Hepatocyte (in vitro differentiated cells): ENCODE results near the gene CBR3.

Experiments used
- EZH2 ChIP-seq: fragments of 200-600 bp; sonication (generic); IDR thresholded peaks from 2 replicates; pipeline ENCODE4 v1.6.1; 2016; ENCODE audit warnings: antibody characterized with exemption, mild to moderate bottlenecking, borderline replicate concordance
- EZH2phosphoT487 ChIP-seq: fragments of 200-600 bp; sonication (generic); IDR thresholded peaks from one replicate; pipeline ENCODE4 v1.6.1; 2018; ENCODE audit warnings: antibody characterized with exemption, mild to moderate bottlenecking, low read depth, moderate library complexity; ENCODE audit not compliant: unreplicated experiment, severe bottlenecking
- TF ChIP-seq, protein P1 (sequence below): fragments of 200-600 bp; sonication (generic); IDR thresholded peaks from 2 replicates; pipeline ENCODE4 v1.5.1; 2016; ENCODE audit warnings: antibody characterized with exemption, mild to moderate bottlenecking; ENCODE audit not compliant: poor library complexity

DNA sequence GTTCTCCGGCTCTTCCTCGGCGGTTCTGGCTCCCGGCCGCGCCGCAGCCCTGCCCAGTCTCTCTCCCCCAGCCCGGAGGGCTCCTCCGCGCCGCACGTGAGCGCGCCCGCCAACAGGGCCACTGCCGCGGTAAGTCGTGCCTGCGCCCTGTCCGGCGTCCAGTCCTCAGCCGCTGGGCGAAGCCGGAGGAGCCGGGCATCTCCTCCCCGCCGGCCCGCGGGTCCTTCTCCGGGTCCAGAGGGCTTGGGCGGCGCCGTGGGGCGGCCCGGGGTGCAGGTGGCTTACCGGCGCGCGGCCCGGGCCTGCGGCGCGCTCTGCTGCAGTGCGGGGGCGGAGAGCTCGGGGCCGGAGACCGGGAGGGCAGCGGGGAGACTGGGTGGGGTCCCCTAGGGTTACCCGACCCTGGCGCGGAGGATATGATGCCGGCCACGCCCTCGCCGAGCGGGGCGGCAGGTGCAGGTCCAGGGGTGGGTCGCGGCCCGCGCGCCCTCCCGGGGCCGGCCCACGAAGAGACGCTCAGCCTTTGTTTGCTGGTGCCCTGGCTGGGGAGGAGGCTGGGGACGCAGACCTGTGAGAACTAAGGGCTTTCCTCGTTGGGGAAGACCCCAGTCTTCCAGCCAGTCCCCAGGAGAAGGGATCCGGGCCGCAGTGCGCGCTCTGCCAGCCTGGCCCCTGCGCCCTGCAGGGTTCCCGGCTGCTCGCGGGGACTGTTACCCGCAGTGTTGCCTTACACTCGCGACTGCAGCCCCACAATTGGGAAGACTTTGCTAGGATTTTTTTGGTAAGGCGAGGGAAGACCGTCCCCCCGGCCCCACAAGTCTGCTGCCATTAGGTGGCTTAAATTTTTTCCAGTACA is 22.2 kb downstream of the CBR3 start, which contains the start of gene DOP1B:
- TF ChIP-seq, protein P1, sequence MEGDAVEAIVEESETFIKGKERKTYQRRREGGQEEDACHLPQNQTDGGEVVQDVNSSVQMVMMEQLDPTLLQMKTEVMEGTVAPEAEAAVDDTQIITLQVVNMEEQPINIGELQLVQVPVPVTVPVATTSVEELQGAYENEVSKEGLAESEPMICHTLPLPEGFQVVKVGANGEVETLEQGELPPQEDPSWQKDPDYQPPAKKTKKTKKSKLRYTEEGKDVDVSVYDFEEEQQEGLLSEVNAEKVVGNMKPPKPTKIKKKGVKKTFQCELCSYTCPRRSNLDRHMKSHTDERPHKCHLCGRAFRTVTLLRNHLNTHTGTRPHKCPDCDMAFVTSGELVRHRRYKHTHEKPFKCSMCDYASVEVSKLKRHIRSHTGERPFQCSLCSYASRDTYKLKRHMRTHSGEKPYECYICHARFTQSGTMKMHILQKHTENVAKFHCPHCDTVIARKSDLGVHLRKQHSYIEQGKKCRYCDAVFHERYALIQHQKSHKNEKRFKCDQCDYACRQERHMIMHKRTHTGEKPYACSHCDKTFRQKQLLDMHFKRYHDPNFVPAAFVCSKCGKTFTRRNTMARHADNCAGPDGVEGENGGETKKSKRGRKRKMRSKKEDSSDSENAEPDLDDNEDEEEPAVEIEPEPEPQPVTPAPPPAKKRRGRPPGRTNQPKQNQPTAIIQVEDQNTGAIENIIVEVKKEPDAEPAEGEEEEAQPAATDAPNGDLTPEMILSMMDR, result no peak
- TF ChIP-seq EZH2, result no peak
- TF ChIP-seq EZH2phosphoT487, result no peak
